ENCODE results near the gene TMEM97. TPM values are rescaled to one million over a fixed set of nuclear protein-coding genes. Genes with fewer than 3 reads are reported as not detected.

Gene TMEM97
- polyA plus RNA-seq, 1 donor from 2014 or later, result 16.9 TPM

DNA sequence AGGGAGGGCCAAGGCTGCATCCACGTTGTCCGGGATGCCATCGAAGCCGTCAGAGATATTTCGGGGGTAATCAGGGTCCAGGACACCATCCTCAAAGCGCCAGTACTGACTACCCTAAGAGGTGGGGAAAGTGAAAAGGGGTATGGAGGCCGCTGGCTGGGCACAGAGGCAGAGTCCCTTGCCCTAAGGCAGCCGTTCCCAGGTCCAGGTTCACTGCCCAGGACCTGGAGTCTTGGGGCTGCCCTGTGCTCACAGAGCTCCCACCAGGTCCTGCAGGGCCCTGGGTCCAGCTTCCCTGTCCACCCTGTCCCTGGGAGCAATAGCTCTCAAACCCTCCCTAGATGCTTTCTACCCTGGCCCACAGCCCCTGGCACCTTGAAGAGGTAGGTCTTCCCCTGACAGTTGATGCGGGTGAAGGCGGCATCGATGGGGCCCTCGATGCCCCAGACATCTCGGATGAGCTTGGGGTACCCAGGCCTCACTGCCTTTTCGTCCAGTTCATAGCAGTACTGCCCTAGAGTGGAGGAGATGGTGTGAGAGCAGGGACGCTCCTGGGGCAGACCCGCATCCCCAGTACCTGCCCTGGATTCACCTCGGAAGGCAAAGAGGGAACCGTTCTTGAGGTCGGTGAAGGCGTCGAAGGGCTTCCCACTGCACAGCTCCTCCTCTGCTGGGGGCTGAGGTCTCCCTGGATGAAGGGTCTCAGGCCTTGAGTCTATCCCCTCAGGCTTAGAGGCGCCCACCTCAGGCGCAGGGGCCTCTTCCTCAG lies 50.1 kb downstream of the TMEM97 start:
- Histone ChIP-seq H3K4me3 (ENCODE audit: low read length) (no peak overlapping the region), H3K79me2 (replicated peaks; ENCODE audit: insufficient read depth, low read length) (peaks cover 3% of the 10 kb centered on the region), H3K27me3 (ENCODE audit: insufficient read depth, low read depth, low read length) (no peaks in the 10 kb centered on the region), H4K20me1 (ENCODE audit: insufficient read depth) (no peaks in the 10 kb centered on the region), H3K36me3 (ENCODE audit: insufficient read depth, low read length) (no peaks in the 10 kb centered on the region), H3K9me3 (ENCODE audit: low read length) (no peaks in the 10 kb centered on the region), H3K4me2 (ENCODE audit: low read length) (no peak overlapping the region), H2AFZ (ENCODE audit: low read depth, low read length) (no peak overlapping the region), H3F3A (ENCODE audit: insufficient read depth, low read length, poor library complexity, severe bottlenecking) (peaks cover 3% of the 10 kb centered on the region), H3K9ac (ENCODE audit: low read length) (no peak overlapping the region), H3K27ac (ENCODE audit: low read length) (no peak overlapping the region), H3K9me2 (ENCODE audit: insufficient read depth, low read length) (no peaks in the 10 kb centered on the region)
- TF ChIP-seq MXI1 (conservative IDR thresholded peaks at IDR 0.05; ENCODE audit: poor library complexity, severe bottlenecking) (no peak), RAD21 (conservative IDR thresholded peaks at IDR 0.05) (no peak), POLR2AphosphoS5 (IDR thresholded peaks at IDR 0.05) (no peak), EP300 (conservative IDR thresholded peaks at IDR 0.05; ENCODE audit: poor library complexity, severe bottlenecking) (no peak), EZH2 (IDR thresholded peaks at IDR 0.05; ENCODE audit: borderline replicate concordance, insufficient read depth, low read length, poor library complexity, severe bottlenecking) (no peak), SMC3 (conservative IDR thresholded peaks at IDR 0.05; ENCODE audit: poor library complexity) (no peak), TAF1 (IDR thresholded peaks at IDR 0.05; ENCODE audit: low read depth) (no peak)
- TF ChIP-seq, protein P1, sequence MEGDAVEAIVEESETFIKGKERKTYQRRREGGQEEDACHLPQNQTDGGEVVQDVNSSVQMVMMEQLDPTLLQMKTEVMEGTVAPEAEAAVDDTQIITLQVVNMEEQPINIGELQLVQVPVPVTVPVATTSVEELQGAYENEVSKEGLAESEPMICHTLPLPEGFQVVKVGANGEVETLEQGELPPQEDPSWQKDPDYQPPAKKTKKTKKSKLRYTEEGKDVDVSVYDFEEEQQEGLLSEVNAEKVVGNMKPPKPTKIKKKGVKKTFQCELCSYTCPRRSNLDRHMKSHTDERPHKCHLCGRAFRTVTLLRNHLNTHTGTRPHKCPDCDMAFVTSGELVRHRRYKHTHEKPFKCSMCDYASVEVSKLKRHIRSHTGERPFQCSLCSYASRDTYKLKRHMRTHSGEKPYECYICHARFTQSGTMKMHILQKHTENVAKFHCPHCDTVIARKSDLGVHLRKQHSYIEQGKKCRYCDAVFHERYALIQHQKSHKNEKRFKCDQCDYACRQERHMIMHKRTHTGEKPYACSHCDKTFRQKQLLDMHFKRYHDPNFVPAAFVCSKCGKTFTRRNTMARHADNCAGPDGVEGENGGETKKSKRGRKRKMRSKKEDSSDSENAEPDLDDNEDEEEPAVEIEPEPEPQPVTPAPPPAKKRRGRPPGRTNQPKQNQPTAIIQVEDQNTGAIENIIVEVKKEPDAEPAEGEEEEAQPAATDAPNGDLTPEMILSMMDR (IDR thresholded peaks at IDR 0.05; ENCODE audit: poor library complexity, severe bottlenecking), result no peak
- TF ChIP-seq, protein P2, sequence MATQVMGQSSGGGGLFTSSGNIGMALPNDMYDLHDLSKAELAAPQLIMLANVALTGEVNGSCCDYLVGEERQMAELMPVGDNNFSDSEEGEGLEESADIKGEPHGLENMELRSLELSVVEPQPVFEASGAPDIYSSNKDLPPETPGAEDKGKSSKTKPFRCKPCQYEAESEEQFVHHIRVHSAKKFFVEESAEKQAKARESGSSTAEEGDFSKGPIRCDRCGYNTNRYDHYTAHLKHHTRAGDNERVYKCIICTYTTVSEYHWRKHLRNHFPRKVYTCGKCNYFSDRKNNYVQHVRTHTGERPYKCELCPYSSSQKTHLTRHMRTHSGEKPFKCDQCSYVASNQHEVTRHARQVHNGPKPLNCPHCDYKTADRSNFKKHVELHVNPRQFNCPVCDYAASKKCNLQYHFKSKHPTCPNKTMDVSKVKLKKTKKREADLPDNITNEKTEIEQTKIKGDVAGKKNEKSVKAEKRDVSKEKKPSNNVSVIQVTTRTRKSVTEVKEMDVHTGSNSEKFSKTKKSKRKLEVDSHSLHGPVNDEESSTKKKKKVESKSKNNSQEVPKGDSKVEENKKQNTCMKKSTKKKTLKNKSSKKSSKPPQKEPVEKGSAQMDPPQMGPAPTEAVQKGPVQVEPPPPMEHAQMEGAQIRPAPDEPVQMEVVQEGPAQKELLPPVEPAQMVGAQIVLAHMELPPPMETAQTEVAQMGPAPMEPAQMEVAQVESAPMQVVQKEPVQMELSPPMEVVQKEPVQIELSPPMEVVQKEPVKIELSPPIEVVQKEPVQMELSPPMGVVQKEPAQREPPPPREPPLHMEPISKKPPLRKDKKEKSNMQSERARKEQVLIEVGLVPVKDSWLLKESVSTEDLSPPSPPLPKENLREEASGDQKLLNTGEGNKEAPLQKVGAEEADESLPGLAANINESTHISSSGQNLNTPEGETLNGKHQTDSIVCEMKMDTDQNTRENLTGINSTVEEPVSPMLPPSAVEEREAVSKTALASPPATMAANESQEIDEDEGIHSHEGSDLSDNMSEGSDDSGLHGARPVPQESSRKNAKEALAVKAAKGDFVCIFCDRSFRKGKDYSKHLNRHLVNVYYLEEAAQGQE (IDR thresholded peaks at IDR 0.05; ENCODE audit: borderline replicate concordance), result no peak

DNA sequence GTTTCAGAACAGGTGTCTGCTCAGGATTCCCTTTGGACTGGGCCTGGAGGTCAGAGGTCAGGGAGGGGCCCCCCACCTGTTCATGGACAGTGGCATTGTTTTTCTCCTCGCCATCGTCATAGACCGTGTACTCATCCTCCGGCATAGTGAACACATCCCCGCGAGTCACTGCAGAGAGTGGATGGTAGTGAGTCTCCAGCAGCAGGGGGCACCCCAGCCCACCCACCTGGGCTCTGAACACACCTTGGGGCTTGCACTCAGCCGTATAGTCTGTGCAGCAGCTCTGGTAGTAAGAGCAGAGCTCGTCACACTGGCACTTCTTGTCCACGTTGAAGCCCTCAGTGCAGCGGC lies 50.7 kb downstream of the TMEM97 start:
- peak overlapping the region; percentile 96 for H3K27ac ChIP-seq (ENCODE audit: low read length)
- TF ChIP-seq, protein P1 (IDR thresholded peaks at IDR 0.05; ENCODE audit: poor library complexity, severe bottlenecking), result peak; percentile 13
- no peak for TF ChIP-seq MXI1 (conservative IDR thresholded peaks at IDR 0.05; ENCODE audit: poor library complexity, severe bottlenecking)

More for the DNA sequence above, 50.7 kb downstream of the TMEM97 start:
- Histone ChIP-seq H3K79me2 (replicated peaks; ENCODE audit: insufficient read depth, low read length) (peaks cover 8% of the 10 kb centered on the region), H4K20me1 (ENCODE audit: insufficient read depth) (no peaks in the 10 kb centered on the region), H3F3A (ENCODE audit: insufficient read depth, low read length, poor library complexity, severe bottlenecking) (peaks cover 3% of the 10 kb centered on the region), H3K9ac (ENCODE audit: low read length) (no peak overlapping the region), H3K4me3 (ENCODE audit: low read length) (no peak overlapping the region), H3K36me3 (ENCODE audit: insufficient read depth, low read length) (no peaks in the 10 kb centered on the region), H3K9me2 (ENCODE audit: insufficient read depth, low read length) (no peaks in the 10 kb centered on the region), H2AFZ (ENCODE audit: low read depth, low read length) (no peak overlapping the region), H3K9me3 (ENCODE audit: low read length) (no peaks in the 10 kb centered on the region), H3K27me3 (ENCODE audit: insufficient read depth, low read depth, low read length) (no peaks in the 10 kb centered on the region), H3K4me2 (ENCODE audit: low read length) (no peak overlapping the region)

Data from neural cell (in vitro differentiated cells).